ENCODE data around the gene OR5H14.
"Not testable (repeated sequence)": the region's sequence is repeated elsewhere in the genome, so short reads cannot be mapped to it uniquely, and the experiment has no call there.

The OR5H14 gene

DNA sequence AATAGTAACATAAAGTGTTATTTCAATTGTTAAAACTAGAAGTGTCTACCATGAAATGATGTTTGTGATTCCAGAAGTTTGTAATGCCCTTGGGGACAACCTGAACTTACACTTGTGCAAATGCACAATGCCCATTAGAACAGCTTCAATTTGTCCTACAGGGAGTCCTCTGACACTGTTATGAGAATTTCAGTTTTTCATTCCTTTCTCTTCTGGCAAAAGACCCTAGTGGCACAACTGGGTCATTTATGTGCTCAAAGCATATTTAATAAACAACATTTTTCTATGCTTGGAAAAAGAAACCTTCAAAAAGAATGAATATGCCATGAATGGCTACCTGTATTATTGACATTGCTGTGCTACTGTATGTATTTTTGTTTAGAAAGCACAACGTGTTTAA, 16.9 kb upstream of the OR5H14 start, which contains the start of gene OR5H1:
TSS of gene OR5H1 (plus strand) at position 301 of the 400 bp plus-strand sequence. CDS start 1,977 bp downstream, outside the sequence.
- TF ChIP-seq CTCF (IDR thresholded peaks at IDR 0.05; ENCODE audit: extremely low read depth, missing control alignments): no peak
- DNase-seq (ENCODE audit: low spot score): no peak

DNA sequence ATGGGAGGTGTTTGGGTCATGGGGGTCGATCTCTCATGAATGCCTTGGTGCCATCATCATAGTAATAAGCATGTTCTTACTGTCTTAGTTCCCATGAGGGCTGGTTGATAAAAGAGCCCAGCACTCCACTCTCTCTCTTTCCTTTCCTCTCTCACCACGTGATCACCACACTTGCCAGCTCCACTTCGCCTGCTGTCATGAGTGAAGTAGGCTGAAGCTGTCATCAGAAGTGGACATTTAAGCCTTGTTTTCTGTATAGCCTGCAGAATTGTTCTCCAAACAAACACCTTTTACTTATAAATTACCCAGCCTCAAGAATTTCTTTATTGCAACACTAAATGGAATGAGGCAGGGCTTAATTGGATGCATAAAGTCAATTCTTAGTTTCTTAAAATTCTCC, 10.6 kb upstream of the OR5H14 start:
- DNase-seq (ENCODE audit: low spot score): no peak
- no peak for TF ChIP-seq CTCF (IDR thresholded peaks at IDR 0.05; ENCODE audit: extremely low read depth, missing control alignments)

- not testable (repeated sequence) for DNase-seq (ENCODE audit: low spot score)
These were observed 9.3 kb upstream of the OR5H14 start for GRCh38 chr3:98137826-98138557.

DNA sequence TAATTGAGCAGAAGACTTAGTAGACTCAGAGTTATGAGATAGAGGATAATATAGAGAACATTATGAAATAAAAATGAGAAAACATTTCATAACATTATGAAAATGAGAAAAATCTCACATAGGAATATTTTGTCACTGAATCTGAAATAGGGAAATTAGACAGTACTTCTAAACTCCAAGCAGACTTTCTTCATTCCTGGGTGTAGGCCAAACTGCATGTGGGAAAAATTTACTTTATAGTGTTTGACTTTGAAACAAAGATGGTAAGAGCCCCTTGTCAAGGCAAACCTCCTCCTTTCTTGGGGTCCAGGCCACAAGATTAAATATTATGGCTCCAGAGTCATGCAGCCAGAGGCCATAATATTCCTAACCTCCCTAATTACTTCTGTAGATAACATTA, 6.7 kb upstream of the OR5H14 start:
- DNase-seq (ENCODE audit: low spot score): no peak
- TF ChIP-seq CTCF (IDR thresholded peaks at IDR 0.05; ENCODE audit: extremely low read depth, missing control alignments): no peak

DNA sequence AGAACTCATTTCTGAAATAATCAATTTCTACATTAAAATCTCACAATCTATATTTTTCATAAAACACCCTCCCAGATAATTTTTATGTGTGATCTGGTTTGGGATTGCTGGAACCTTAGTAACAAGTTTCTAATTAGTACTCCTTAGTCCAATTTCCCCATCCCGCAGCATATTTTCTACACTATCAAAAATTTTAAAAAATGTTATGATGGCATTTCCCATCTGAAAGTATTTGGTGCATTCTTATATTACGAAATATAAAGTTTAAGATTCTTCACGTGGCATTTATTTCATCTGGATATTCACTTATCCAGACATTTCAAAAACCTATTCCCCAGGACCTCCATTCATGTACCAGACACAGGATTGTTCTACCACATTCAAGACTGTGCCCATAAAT, 1.5 kb downstream of the OR5H14 start:
- no peak for TF ChIP-seq CTCF (IDR thresholded peaks at IDR 0.05; ENCODE audit: extremely low read depth, missing control alignments)
- DNase-seq (ENCODE audit: low spot score): no peak

- not testable (repeated sequence) for DNase-seq (ENCODE audit: low spot score)
These were observed 2.2 kb downstream of the OR5H14 start for GRCh38 chr3:98149456-98149855.

GRCh38 chr3:98151241-98151640, 4.0 kb downstream of the OR5H14 start:
- DNase-seq (ENCODE audit: low spot score): no peak
- TF ChIP-seq CTCF (IDR thresholded peaks at IDR 0.05; ENCODE audit: extremely low read depth, missing control alignments): no peak

- DNase-seq (ENCODE audit: low spot score): no peak
- no peak for TF ChIP-seq CTCF (IDR thresholded peaks at IDR 0.05; ENCODE audit: extremely low read depth, missing control alignments)
These were observed 19.1 kb downstream of the OR5H14 start, which contains the start of gene OR5H15 for GRCh38 chr3:98166396-98166795. OR5H15 (plus strand) TSS chr3:98166696; CDS start chr3:98168700, 2,004 bp downstream.
